LNCaP clone FGC (cell line): ENCODE results near the gene SMG6.
A peak's percentile ranks its signal among the peaks of the same experiment; 100 is the strongest.

Source experiments
- DNase-seq: peaks from one replicate; pipeline ENCODE4 v3.0.0-alpha.2; 2011; ENCODE audit warnings: low read depth
- H3K4me3 ChIP-seq: 2 replicates; pipeline ENCODE4 v1.5.1; 2011; ENCODE audit warnings: mild to moderate bottlenecking, low read depth, low read length, control low read depth
- TF ChIP-seq, protein P1 (sequence below): IDR thresholded peaks from 2 replicates; pipeline ENCODE4 v1.5.1; 2012; ENCODE audit warnings: mild to moderate bottlenecking; ENCODE audit not compliant: control insufficient read depth, insufficient read depth; ENCODE audit errors: extremely low read depth

The SMG6 gene

DNA sequence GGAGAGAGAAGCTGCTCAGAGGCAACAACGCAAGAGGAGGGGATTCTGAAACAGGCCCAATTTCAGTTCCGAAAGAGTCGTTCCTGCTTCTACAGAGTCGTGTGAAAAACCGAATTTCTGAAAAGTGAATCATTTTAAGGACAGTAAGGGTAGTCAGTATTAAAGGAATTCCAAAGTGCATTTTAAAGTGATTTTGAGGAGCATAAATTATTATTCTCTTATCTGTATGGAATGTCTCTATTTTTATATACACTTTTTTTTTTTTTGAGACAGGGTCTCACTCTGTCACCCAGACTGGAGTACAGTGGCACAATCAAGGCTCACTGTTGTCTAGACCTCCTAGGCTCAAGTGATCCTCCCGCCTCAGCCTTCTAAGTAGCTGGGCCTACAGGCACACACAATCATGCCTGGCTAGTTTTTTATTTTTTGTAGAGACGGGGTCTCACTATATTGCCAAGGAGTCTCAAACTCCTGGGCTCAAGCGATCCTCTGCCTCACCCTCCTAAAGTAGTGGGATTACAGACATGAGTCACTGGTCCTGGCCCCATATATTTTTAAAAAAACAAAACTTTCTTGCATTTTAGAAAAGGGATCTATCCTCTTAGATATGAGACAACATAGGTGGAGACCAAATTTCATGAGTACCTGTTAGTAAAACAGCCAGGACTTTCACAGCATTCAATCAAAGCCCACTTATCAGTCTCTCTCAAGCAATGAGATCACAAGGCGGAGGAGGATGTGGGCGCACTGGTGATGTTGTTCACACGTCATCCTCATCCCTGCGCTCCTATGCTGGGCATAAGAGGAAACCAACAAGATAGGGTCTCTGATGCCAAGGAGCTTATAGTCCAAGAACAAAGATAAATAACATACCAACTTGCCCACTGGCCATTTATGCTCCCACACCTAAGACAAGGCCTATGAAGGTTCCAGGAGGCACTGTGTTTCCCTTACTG, 53.2 kb downstream of the SMG6 start:
- TF ChIP-seq, protein P1, sequence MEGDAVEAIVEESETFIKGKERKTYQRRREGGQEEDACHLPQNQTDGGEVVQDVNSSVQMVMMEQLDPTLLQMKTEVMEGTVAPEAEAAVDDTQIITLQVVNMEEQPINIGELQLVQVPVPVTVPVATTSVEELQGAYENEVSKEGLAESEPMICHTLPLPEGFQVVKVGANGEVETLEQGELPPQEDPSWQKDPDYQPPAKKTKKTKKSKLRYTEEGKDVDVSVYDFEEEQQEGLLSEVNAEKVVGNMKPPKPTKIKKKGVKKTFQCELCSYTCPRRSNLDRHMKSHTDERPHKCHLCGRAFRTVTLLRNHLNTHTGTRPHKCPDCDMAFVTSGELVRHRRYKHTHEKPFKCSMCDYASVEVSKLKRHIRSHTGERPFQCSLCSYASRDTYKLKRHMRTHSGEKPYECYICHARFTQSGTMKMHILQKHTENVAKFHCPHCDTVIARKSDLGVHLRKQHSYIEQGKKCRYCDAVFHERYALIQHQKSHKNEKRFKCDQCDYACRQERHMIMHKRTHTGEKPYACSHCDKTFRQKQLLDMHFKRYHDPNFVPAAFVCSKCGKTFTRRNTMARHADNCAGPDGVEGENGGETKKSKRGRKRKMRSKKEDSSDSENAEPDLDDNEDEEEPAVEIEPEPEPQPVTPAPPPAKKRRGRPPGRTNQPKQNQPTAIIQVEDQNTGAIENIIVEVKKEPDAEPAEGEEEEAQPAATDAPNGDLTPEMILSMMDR: no peak
- DNase-seq: no peak
- H3K4me3 ChIP-seq: no peak overlapping the region

DNA sequence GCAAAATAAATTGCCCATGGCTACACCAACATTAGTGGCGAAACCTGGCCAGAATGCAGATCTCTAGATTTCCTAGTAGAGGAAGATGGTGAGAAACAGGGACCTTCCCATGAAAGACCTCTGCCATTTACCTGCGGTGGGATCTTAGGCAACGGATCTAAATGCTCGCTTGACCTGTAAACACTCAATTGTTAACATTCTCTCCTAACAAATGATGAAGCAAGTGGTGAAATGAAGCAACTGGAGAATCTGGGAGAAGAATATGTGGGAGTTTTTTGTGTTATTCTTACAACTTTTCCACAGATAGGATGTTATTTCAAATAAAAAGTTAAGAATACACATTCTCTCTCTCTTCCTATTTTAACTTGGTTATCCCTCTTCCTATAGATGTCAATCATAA, 56.6 kb downstream of the SMG6 start:
- DNase-seq: no peak
- no peak overlapping the region for H3K4me3 ChIP-seq
- TF ChIP-seq, protein P1: no peak

GRCh38 chr17:2244545-2245525, 58.8 kb downstream of the SMG6 start:
- DNase-seq: peak; percentile 32
- no peak overlapping the region for H3K4me3 ChIP-seq
- TF ChIP-seq, protein P1: peak; percentile 100

DNA sequence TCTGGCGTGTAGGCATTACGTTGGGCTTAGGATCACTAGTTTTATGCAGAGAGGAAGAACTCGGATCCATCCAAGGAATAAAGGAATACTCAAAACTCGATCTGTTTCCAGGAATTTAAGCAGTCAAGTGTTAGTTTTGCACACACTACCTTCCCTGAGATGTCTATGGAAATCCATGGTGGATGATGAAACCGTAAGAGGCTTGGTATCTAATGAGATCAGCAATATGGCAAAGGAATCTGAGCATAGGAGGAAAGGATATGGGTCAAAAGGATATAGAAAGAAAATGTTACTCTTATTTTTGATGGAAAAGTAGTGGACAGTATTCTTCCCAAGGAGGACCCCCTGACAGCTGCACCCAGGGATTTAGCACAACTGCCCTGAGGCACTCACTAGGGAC, 59.6 kb downstream of the SMG6 start:
- no peak for DNase-seq
- H3K4me3 ChIP-seq: no peak overlapping the region
- TF ChIP-seq, protein P1: no peak

DNA sequence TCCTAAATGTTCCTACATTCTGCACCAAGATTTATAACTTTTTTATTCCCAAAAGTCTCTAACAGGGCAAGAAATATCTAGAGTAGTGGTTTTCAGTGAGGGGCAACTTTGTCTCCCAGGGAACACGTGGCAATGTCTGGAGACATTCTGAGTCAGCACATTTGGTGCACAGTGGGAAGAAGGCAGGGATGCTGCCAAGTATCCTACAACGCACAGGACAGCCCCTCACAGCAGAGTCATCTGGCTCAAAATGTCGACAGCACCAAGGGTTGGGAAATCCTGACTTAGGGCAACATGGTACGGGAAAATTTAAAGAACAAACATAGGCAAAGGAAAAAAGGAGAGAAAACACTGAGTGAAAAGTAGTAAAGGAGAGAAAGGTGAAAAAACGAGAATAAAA, 61.8 kb downstream of the SMG6 start:
- TF ChIP-seq, protein P1: no peak
- DNase-seq: no peak
- H3K4me3 ChIP-seq: no peak overlapping the region

DNA sequence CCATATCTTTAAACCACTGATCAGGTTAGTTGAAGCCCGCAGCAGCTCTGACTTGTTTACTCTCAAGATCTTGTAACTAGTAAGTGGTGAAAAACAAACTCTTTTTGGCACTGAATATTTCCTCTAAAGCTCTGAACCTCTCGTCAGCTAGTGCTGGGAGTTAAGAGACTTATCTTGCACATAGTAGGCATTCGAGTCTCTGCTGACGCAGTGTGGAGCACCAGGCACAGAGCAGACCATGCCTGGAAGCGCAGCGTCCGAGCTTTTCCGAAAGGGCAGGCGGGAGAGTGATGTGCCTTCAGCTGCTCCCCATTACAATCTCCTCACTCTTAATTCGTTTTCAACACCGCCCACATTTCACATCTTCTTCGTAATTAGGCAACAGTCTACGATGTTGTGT, 63.0 kb downstream of the SMG6 start:
- TF ChIP-seq, protein P1: no peak
- no peak overlapping the region for H3K4me3 ChIP-seq

More for the DNA sequence above, 63.0 kb downstream of the SMG6 start:
- DNase-seq: no peak
